WTC11 (cell line): Measurements from ENCODE around the gene GYS1. TPM values are rescaled to one million over a fixed set of nuclear protein-coding genes. Genes with fewer than 3 reads are reported as not detected.

Experiments
- ATAC-seq: fragments of 200-7000 bp; cut with Tn5 transposase; 2 replicates; pipeline ENCODE4 v1.10.0; 2021; ENCODE audit warnings: mild to moderate bottlenecking, moderate library complexity
- CTCF ChIA-PET: fragments of 300-600 bp; sonication (Branson Sonifier 250); formaldehyde crosslinking; loops from one replicate; lab custom pipeline; 2021; ENCODE audit warnings: antibody characterized with exemption; lab: Charles Lee
- POLR2A ChIA-PET: fragments of 350-600 bp; sonication (Branson Sonifier 250); formaldehyde crosslinking; loops from one replicate; lab custom pipeline; 2021; ENCODE audit warnings: antibody characterized with exemption; lab: Charles Lee
- DNase-seq: peaks from one replicate; pipeline ENCODE4 v3.0.0; 2021; ENCODE audit warnings: low spot score
- H3K27ac Mint-ChIP-seq: 2 replicates; pipeline ENCODE4 v1.8.0; 2021; ENCODE audit warnings: mixed read lengths
- H3K27me3 Mint-ChIP-seq: 2 replicates; pipeline ENCODE4 v1.8.0; 2021; ENCODE audit warnings: low read depth, mild to moderate bottlenecking, moderate library complexity, mixed read lengths
- H3K36me3 Mint-ChIP-seq: 2 replicates; pipeline ENCODE4 v1.8.0; 2021; ENCODE audit warnings: mixed read lengths
- H3K4me1 Mint-ChIP-seq: 2 replicates; pipeline ENCODE4 v1.8.0; 2022; ENCODE audit warnings: mixed read lengths
- H3K4me3 Mint-ChIP-seq: 2 replicates; pipeline ENCODE4 v1.8.0; 2021; ENCODE audit warnings: mild to moderate bottlenecking, moderate library complexity, mixed read lengths
- H3K9me3 Mint-ChIP-seq: 2 replicates; pipeline ENCODE4 v1.8.0; 2021; ENCODE audit warnings: mixed read lengths
- CBFB ChIP-seq: sonication (generic); formaldehyde crosslinking; IDR thresholded peaks from 2 replicates; pipeline ENCODE4 v1.8.1; 2022; ENCODE audit warnings: mild to moderate bottlenecking, low read depth, missing genetic modification reagents
- GABPB1 ChIP-seq: sonication (generic); formaldehyde crosslinking; IDR thresholded peaks from 2 replicates; pipeline ENCODE4 v1.8.1; 2023; ENCODE audit warnings: mild to moderate bottlenecking, missing genetic modification reagents
- MXD4 ChIP-seq: fragments of 250-450 bp; sonication (Bioruptor Pico); IDR thresholded peaks from 2 replicates; pipeline ENCODE4 v1.8.0; 2021; ENCODE audit warnings: mild to moderate bottlenecking, moderate library complexity, borderline replicate concordance
- NFE2L1 ChIP-seq: sonication (generic); formaldehyde crosslinking; IDR thresholded peaks from 2 replicates; pipeline ENCODE4 v1.8.1; 2023; ENCODE audit warnings: missing genetic modification reagents
- NFYB ChIP-seq: sonication (generic); formaldehyde crosslinking; conservative IDR thresholded peaks from 2 replicates; pipeline ENCODE4 v1.8.0; 2022; ENCODE audit warnings: low read depth, missing genetic modification reagents
- SP1 ChIP-seq: sonication (generic); formaldehyde crosslinking; conservative IDR thresholded peaks from 2 replicates; pipeline ENCODE4 v1.8.1; 2022; ENCODE audit warnings: missing genetic modification reagents
- TEAD1 ChIP-seq: sonication (generic); formaldehyde crosslinking; IDR thresholded peaks from 2 replicates; pipeline ENCODE4 v1.8.0; 2022; ENCODE audit warnings: mild to moderate bottlenecking, missing genetic modification reagents
- TEAD4 ChIP-seq: sonication (generic); formaldehyde crosslinking; IDR thresholded peaks from 2 replicates; pipeline ENCODE4 v1.8.0; 2022; ENCODE audit warnings: mild to moderate bottlenecking, missing genetic modification reagents
- ZNF219 ChIP-seq: sonication (generic); formaldehyde crosslinking; IDR thresholded peaks from 2 replicates; pipeline ENCODE4 v1.8.0; 2023; ENCODE audit warnings: missing genetic modification reagents, mild to moderate bottlenecking, borderline replicate concordance
- ZNF232 ChIP-seq: sonication (generic); formaldehyde crosslinking; IDR thresholded peaks from 2 replicates; pipeline ENCODE4 v1.8.0; 2022; ENCODE audit warnings: mild to moderate bottlenecking, missing genetic modification reagents
- total RNA-seq: library from RNA; stranded (reverse); gene quantifications from 3 replicates; pipeline ENCODE4 v1.2.3, GENCODE V29; 2021
- TF ChIP-seq, protein P1 (sequence below): sonication (generic); formaldehyde crosslinking; IDR thresholded peaks from 2 replicates; pipeline ENCODE4 v1.8.0; 2023; ENCODE audit warnings: missing genetic modification reagents, mild to moderate bottlenecking, borderline replicate concordance
- TF ChIP-seq, protein P2 (sequence below): sonication (generic); formaldehyde crosslinking; IDR thresholded peaks from 2 replicates; pipeline ENCODE4 v1.8.0; 2022; ENCODE audit warnings: missing genetic modification reagents
- TF ChIP-seq, protein P3 (sequence below): fragments of 250-450 bp; sonication (Bioruptor Pico); IDR thresholded peaks from 2 replicates; pipeline ENCODE4 v1.9.0; 2021; ENCODE audit warnings: mild to moderate bottlenecking
- TF ChIP-seq, protein P4 (sequence below): sonication (generic); formaldehyde crosslinking; IDR thresholded peaks from 2 replicates; pipeline ENCODE4 v1.8.1; 2022; ENCODE audit warnings: low read depth, missing genetic modification reagents, borderline replicate concordance
- TF ChIP-seq, protein P5 (sequence below): sonication (generic); formaldehyde crosslinking; IDR thresholded peaks from 2 replicates; pipeline ENCODE4 v1.8.0; 2022; ENCODE audit warnings: mild to moderate bottlenecking, missing genetic modification reagents

GYS1 gene
- total RNA-seq, 1 experiment from 2014 or later = 52.0 TPM

DNA sequence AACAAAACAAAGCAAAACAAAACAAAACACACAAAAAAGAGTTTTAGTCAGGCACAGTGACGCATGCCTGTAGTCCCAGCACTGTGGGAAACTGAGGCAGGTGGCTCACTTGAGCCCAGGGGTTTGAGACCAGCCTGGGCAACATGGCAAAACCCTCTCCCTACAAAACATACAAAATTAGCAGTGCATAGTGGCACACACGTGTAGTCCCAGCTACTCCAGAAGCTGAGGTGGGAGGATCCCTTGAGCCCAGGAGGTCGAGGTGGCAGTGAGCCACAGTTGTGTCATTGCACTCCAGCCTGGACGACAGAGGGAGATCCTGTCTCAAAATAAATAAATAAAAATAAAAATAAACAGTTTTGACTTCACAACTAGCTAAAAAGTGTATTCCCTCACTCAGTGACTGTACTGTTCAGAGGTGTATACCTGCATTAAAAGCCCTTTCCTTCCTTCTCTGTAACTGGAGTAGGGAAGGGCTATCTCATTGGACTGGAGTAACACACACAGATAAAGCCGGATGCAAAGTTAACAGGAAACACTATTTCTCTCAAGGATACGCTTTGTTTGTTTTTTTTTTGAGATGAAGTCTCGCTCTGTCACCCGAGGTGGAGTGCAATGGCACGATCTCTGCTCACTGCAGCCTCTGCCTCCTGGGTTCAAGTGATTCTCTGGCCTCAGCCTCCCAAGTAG is 42.1 kb downstream of the GYS1 start:
- no peak for TF ChIP-seq GABPB1 (CRISPR knock-in tag)
- TF ChIP-seq, protein P1, sequence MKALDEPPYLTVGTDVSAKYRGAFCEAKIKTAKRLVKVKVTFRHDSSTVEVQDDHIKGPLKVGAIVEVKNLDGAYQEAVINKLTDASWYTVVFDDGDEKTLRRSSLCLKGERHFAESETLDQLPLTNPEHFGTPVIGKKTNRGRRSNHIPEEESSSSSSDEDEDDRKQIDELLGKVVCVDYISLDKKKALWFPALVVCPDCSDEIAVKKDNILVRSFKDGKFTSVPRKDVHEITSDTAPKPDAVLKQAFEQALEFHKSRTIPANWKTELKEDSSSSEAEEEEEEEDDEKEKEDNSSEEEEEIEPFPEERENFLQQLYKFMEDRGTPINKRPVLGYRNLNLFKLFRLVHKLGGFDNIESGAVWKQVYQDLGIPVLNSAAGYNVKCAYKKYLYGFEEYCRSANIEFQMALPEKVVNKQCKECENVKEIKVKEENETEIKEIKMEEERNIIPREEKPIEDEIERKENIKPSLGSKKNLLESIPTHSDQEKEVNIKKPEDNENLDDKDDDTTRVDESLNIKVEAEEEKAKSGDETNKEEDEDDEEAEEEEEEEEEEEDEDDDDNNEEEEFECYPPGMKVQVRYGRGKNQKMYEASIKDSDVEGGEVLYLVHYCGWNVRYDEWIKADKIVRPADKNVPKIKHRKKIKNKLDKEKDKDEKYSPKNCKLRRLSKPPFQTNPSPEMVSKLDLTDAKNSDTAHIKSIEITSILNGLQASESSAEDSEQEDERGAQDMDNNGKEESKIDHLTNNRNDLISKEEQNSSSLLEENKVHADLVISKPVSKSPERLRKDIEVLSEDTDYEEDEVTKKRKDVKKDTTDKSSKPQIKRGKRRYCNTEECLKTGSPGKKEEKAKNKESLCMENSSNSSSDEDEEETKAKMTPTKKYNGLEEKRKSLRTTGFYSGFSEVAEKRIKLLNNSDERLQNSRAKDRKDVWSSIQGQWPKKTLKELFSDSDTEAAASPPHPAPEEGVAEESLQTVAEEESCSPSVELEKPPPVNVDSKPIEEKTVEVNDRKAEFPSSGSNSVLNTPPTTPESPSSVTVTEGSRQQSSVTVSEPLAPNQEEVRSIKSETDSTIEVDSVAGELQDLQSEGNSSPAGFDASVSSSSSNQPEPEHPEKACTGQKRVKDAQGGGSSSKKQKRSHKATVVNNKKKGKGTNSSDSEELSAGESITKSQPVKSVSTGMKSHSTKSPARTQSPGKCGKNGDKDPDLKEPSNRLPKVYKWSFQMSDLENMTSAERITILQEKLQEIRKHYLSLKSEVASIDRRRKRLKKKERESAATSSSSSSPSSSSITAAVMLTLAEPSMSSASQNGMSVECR (CRISPR knock-in tag) = no peak
- TF ChIP-seq NFYB (CRISPR knock-in tag) = no peak
- TF ChIP-seq MXD4 (CRISPR knock-in tag) = no peak
- TF ChIP-seq, protein P2, sequence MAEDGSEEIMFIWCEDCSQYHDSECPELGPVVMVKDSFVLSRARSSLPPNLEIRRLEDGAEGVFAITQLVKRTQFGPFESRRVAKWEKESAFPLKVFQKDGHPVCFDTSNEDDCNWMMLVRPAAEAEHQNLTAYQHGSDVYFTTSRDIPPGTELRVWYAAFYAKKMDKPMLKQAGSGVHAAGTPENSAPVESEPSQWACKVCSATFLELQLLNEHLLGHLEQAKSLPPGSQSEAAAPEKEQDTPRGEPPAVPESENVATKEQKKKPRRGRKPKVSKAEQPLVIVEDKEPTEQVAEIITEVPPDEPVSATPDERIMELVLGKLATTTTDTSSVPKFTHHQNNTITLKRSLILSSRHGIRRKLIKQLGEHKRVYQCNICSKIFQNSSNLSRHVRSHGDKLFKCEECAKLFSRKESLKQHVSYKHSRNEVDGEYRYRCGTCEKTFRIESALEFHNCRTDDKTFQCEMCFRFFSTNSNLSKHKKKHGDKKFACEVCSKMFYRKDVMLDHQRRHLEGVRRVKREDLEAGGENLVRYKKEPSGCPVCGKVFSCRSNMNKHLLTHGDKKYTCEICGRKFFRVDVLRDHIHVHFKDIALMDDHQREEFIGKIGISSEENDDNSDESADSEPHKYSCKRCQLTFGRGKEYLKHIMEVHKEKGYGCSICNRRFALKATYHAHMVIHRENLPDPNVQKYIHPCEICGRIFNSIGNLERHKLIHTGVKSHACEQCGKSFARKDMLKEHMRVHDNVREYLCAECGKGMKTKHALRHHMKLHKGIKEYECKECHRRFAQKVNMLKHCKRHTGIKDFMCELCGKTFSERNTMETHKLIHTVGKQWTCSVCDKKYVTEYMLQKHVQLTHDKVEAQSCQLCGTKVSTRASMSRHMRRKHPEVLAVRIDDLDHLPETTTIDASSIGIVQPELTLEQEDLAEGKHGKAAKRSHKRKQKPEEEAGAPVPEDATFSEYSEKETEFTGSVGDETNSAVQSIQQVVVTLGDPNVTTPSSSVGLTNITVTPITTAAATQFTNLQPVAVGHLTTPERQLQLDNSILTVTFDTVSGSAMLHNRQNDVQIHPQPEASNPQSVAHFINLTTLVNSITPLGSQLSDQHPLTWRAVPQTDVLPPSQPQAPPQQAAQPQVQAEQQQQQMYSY (CRISPR knock-in tag) = no peak
- TF ChIP-seq NFE2L1 (CRISPR knock-in tag) = no peak
- no peak for TF ChIP-seq SP1 (CRISPR knock-in tag)
- TF ChIP-seq CBFB (CRISPR knock-in tag) = no peak
- TF ChIP-seq, protein P3, sequence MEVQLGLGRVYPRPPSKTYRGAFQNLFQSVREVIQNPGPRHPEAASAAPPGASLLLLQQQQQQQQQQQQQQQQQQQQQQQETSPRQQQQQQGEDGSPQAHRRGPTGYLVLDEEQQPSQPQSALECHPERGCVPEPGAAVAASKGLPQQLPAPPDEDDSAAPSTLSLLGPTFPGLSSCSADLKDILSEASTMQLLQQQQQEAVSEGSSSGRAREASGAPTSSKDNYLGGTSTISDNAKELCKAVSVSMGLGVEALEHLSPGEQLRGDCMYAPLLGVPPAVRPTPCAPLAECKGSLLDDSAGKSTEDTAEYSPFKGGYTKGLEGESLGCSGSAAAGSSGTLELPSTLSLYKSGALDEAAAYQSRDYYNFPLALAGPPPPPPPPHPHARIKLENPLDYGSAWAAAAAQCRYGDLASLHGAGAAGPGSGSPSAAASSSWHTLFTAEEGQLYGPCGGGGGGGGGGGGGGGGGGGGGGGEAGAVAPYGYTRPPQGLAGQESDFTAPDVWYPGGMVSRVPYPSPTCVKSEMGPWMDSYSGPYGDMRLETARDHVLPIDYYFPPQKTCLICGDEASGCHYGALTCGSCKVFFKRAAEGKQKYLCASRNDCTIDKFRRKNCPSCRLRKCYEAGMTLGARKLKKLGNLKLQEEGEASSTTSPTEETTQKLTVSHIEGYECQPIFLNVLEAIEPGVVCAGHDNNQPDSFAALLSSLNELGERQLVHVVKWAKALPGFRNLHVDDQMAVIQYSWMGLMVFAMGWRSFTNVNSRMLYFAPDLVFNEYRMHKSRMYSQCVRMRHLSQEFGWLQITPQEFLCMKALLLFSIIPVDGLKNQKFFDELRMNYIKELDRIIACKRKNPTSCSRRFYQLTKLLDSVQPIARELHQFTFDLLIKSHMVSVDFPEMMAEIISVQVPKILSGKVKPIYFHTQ (CRISPR knock-in tag) = no peak
- no peak for TF ChIP-seq ZNF232
- TF ChIP-seq ZNF219 (CRISPR knock-in tag) = no peak
- no peak for TF ChIP-seq TEAD4 (CRISPR knock-in tag)
- TF ChIP-seq, protein P4, sequence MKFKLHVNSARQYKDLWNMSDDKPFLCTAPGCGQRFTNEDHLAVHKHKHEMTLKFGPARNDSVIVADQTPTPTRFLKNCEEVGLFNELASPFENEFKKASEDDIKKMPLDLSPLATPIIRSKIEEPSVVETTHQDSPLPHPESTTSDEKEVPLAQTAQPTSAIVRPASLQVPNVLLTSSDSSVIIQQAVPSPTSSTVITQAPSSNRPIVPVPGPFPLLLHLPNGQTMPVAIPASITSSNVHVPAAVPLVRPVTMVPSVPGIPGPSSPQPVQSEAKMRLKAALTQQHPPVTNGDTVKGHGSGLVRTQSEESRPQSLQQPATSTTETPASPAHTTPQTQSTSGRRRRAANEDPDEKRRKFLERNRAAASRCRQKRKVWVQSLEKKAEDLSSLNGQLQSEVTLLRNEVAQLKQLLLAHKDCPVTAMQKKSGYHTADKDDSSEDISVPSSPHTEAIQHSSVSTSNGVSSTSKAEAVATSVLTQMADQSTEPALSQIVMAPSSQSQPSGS (CRISPR knock-in tag) = no peak
- TF ChIP-seq, protein P5, sequence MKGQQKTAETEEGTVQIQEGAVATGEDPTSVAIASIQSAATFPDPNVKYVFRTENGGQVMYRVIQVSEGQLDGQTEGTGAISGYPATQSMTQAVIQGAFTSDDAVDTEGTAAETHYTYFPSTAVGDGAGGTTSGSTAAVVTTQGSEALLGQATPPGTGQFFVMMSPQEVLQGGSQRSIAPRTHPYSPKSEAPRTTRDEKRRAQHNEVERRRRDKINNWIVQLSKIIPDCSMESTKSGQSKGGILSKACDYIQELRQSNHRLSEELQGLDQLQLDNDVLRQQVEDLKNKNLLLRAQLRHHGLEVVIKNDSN (CRISPR knock-in tag) = no peak
- no peak for TF ChIP-seq TEAD1
- Mint-ChIP-seq H3K27ac (no peak overlapping the region), H3K36me3 (peaks cover 8% of the 10 kb centered on the region), H3K4me1 (peaks cover 10% of the 10 kb centered on the region), H3K4me3 (no peak overlapping the region), H3K9me3 (no peaks in the 10 kb centered on the region), H3K27me3 (peaks cover 19% of the 10 kb centered on the region)
- ChIA-PET CTCF (interaction anchor here (1.2 to 1.9 kb wide), 2 partner anchors 20 to 43 kb away, joined by 3 to 8 read pairs; partner anchors contain the start of gene RUVBL2), POLR2A (no interaction called here)
- no peak for ATAC-seq
- DNase-seq = no peak
